Measurements from ENCODE around the gene FKBP8.

DNA sequence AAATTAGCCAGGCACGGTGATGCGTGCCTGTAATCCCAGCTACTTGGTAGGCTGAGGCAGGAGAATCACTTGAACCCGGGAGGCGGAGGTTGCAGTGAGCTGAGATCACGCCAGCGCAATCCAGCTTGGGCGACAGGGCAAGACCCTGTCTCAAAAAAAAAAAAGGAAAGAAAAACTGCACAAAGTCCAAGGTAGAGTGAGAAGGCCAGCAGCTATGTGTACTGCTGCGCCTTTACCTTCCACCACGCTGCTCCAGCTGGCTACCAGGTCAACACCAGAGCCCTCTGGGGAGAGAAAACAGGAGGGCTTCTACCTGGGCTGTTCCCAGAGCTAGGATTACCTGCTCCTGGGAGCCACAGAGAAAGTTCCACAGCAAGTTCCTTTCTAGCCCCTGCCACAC is 24.7 kb downstream of the FKBP8 start:
- no peak for TF ChIP-seq ZNF138 (CRISPR knock-in tag; conservative IDR thresholded peaks at IDR 0.05)
- TF ChIP-seq, protein P1, sequence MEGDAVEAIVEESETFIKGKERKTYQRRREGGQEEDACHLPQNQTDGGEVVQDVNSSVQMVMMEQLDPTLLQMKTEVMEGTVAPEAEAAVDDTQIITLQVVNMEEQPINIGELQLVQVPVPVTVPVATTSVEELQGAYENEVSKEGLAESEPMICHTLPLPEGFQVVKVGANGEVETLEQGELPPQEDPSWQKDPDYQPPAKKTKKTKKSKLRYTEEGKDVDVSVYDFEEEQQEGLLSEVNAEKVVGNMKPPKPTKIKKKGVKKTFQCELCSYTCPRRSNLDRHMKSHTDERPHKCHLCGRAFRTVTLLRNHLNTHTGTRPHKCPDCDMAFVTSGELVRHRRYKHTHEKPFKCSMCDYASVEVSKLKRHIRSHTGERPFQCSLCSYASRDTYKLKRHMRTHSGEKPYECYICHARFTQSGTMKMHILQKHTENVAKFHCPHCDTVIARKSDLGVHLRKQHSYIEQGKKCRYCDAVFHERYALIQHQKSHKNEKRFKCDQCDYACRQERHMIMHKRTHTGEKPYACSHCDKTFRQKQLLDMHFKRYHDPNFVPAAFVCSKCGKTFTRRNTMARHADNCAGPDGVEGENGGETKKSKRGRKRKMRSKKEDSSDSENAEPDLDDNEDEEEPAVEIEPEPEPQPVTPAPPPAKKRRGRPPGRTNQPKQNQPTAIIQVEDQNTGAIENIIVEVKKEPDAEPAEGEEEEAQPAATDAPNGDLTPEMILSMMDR (IDR thresholded peaks at IDR 0.05), result no peak
- no peak for TF ChIP-seq ELF4 (CRISPR knock-in tag; IDR thresholded peaks at IDR 0.05; ENCODE audit: low read depth)
- TF ChIP-seq TCF7 (CRISPR knock-in tag; IDR thresholded peaks at IDR 0.05; ENCODE audit: low read depth), result no peak
- TF ChIP-seq, protein P2, sequence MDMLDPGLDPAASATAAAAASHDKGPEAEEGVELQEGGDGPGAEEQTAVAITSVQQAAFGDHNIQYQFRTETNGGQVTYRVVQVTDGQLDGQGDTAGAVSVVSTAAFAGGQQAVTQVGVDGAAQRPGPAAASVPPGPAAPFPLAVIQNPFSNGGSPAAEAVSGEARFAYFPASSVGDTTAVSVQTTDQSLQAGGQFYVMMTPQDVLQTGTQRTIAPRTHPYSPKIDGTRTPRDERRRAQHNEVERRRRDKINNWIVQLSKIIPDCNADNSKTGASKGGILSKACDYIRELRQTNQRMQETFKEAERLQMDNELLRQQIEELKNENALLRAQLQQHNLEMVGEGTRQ (CRISPR knock-in tag; IDR thresholded peaks at IDR 0.05), result no peak

All from WTC11 (cell line).